OCI-LY1 (cell line): Measurements from ENCODE around the gene ZNF41.

Source experiments
- H2AFZ ChIP-seq: fragments of 200-600 bp; sonication (generic), shearing (Covaris generic); 2 replicates; pipeline ENCODE4 v1.6.0; 2014; ENCODE audit warnings: antibody characterized with exemption, mild to moderate bottlenecking, low read length
- H3F3A ChIP-seq: fragments of 200-600 bp; sonication (generic), shearing (Covaris generic); 2 replicates; pipeline ENCODE4 v1.6.0; 2014; ENCODE audit warnings: mild to moderate bottlenecking, antibody characterized with exemption, low read length, moderate library complexity; ENCODE audit not compliant: insufficient read depth
- H3K27ac ChIP-seq: fragments of 200-600 bp; sonication (generic); 2 replicates; pipeline ENCODE4 v1.5.1; 2014; ENCODE audit warnings: low read length, mixed run types, mild to moderate bottlenecking, low read depth; ENCODE audit not compliant: poor library complexity, severe bottlenecking
- H3K27me3 ChIP-seq: fragments of 200-600 bp; sonication (generic); 2 replicates; pipeline ENCODE4 v1.6.0; 2014; ENCODE audit warnings: antibody characterized with exemption, mild to moderate bottlenecking, low read length, moderate library complexity; ENCODE audit not compliant: insufficient read depth
- H3K36me3 ChIP-seq: fragments of 200-600 bp; sonication (generic); 2 replicates; pipeline ENCODE4 v1.6.1; 2014; ENCODE audit warnings: mild to moderate bottlenecking, antibody characterized with exemption, low read length, moderate library complexity, mixed read lengths; ENCODE audit not compliant: insufficient read depth
- H3K4me1 ChIP-seq: fragments of 200-600 bp; sonication (generic); 2 replicates; pipeline ENCODE4 v1.5.1; 2014; ENCODE audit warnings: mild to moderate bottlenecking, low read length, moderate library complexity; ENCODE audit not compliant: insufficient read depth, severe bottlenecking
- H3K4me2 ChIP-seq: fragments of 200-600 bp; sonication (generic), shearing (Covaris generic); 2 replicates; pipeline ENCODE4 v1.6.1; 2014; ENCODE audit warnings: low read length
- H3K4me3 ChIP-seq: fragments of 200-600 bp; sonication (generic); 2 replicates; pipeline ENCODE4 v1.5.1; 2014; ENCODE audit warnings: low read length, low read depth, mild to moderate bottlenecking, mixed read lengths; ENCODE audit not compliant: poor library complexity, severe bottlenecking
- H3K79me2 ChIP-seq: fragments of 200-600 bp; shearing (Covaris generic); 2 replicates; pipeline ENCODE4 v1.6.1; 2016; ENCODE audit warnings: mixed run types, low read length, mixed read lengths; ENCODE audit not compliant: insufficient read depth
- H3K9ac ChIP-seq: fragments of 200-600 bp; sonication (generic), shearing (Covaris generic); 2 replicates; pipeline ENCODE4 v1.6.1; 2014; ENCODE audit warnings: mild to moderate bottlenecking, low read length, mixed read lengths
- H3K9me2 ChIP-seq: fragments of 200-600 bp; sonication (generic), shearing (Covaris generic); 2 replicates; pipeline ENCODE4 v1.6.1; 2014; ENCODE audit warnings: low read depth, mild to moderate bottlenecking, low read length, mixed read lengths
- H3K9me3 ChIP-seq: fragments of 200-600 bp; shearing (Covaris generic); 2 replicates; pipeline ENCODE4 v1.6.1; 2014; ENCODE audit warnings: low read length, mixed read lengths
- H4K20me1 ChIP-seq: fragments of 200-600 bp; sonication (generic), shearing (Covaris generic); 2 replicates; pipeline ENCODE4 v1.6.0; 2016; ENCODE audit warnings: mild to moderate bottlenecking, low read length; ENCODE audit not compliant: insufficient read depth
- CTCF ChIP-seq: fragments of 200-600 bp; sonication (generic), shearing (Covaris generic); IDR thresholded peaks from 2 replicates; pipeline ENCODE4 v1.5.1; 2017; ENCODE audit warnings: mild to moderate bottlenecking, antibody characterized with exemption, low read length, moderate library complexity, mixed read lengths
- EZH2 ChIP-seq: fragments of 200-600 bp; sonication (generic), shearing (Covaris generic); IDR thresholded peaks from 2 replicates; pipeline ENCODE4 v1.8.0; 2017; ENCODE audit warnings: borderline replicate concordance, mixed run types, mild to moderate bottlenecking, antibody characterized with exemption, low read length, moderate library complexity, mixed read lengths

Gene ZNF41

GRCh38 chrX:47489507-47490275 is 6.7 kb upstream of the ZNF41 start:
- Histone ChIP-seq H3K79me2 (no peaks in the 10 kb centered on the region), H3F3A (no peaks in the 10 kb centered on the region), H3K4me2 (no peak overlapping the region), H3K27ac (no peak overlapping the region), H3K4me1 (peaks cover 7% of the 10 kb centered on the region), H3K9me3 (no peaks in the 10 kb centered on the region), H4K20me1 (no peaks in the 10 kb centered on the region), H2AFZ (no peak overlapping the region), H3K9me2 (no peaks in the 10 kb centered on the region), H3K4me3 (no peak overlapping the region), H3K36me3 (no peaks in the 10 kb centered on the region; the same call in 1 of the 2 replicates), H3K27me3 (no peaks in the 10 kb centered on the region), H3K9ac (no peak overlapping the region)
- TF ChIP-seq EZH2 (no peak), CTCF (no peak)

GRCh38 chrX:47484885-47485284 is 1.9 kb upstream of the ZNF41 start:
- H3K9ac ChIP-seq: no peak overlapping the region; the same call in 1 of the 2 replicates
- H3K9me3 ChIP-seq: no peaks in the 10 kb centered on the region
- TF ChIP-seq CTCF: no peak
- no peak for TF ChIP-seq EZH2
- H3K27ac ChIP-seq: peak overlapping the region; percentile 34
- H3K4me3 ChIP-seq: peak overlapping the region; percentile 66
- H3K79me2 ChIP-seq: peaks cover 21% of the 10 kb centered on the region; the same call in 1 of the 2 replicates
- peak overlapping the region; percentile 88; the same call in 1 of the 2 replicates for H3K4me2 ChIP-seq
- H3K36me3 ChIP-seq: no peaks in the 10 kb centered on the region
- no peaks in the 10 kb centered on the region for H3K27me3 ChIP-seq
- no peak overlapping the region for H2AFZ ChIP-seq
- H3K4me1 ChIP-seq: peaks cover 32% of the 10 kb centered on the region
- H3K9me2 ChIP-seq: no peaks in the 10 kb centered on the region
- H3F3A ChIP-seq: no peaks in the 10 kb centered on the region
- H4K20me1 ChIP-seq: no peaks in the 10 kb centered on the region

- no peak overlapping the region for H2AFZ ChIP-seq
Observed at GRCh38 chrX:47483306-47484268, 565 bp upstream of the ZNF41 start.

More at GRCh38 chrX:47483306-47484268, 565 bp upstream of the ZNF41 start:
- H3K9me2 ChIP-seq: no peaks in the 10 kb centered on the region
- TF ChIP-seq EZH2 (no peak), CTCF (no peak)
- peaks cover 22% of the 10 kb centered on the region; the same call in 1 of the 2 replicates for H3K79me2 ChIP-seq
- peak overlapping the region; percentile 74 for H3K27ac ChIP-seq
- no peaks in the 10 kb centered on the region for H4K20me1 ChIP-seq
- H3K9me3 ChIP-seq: no peaks in the 10 kb centered on the region
- peak overlapping the region; percentile 66 for H3K4me3 ChIP-seq
- no peaks in the 10 kb centered on the region for H3K27me3 ChIP-seq
- H3F3A ChIP-seq: no peaks in the 10 kb centered on the region
- H3K9ac ChIP-seq: peak overlapping the region; percentile 77
- peak overlapping the region; percentile 88 for H3K4me2 ChIP-seq
- no peaks in the 10 kb centered on the region for H3K36me3 ChIP-seq
- peaks cover 32% of the 10 kb centered on the region for H3K4me1 ChIP-seq
